Measurements from ENCODE around the gene FKBP11. TPM values are rescaled to one million over a fixed set of nuclear protein-coding genes. Genes with fewer than 3 reads are reported as not detected.

The FKBP11 gene
- total and polyA plus RNA-seq, 2 of the 8 experiments (the other 6 are each of a cell fraction or from before 2014, with no cell fraction given) = 45.7 to 65.1 TPM

DNA sequence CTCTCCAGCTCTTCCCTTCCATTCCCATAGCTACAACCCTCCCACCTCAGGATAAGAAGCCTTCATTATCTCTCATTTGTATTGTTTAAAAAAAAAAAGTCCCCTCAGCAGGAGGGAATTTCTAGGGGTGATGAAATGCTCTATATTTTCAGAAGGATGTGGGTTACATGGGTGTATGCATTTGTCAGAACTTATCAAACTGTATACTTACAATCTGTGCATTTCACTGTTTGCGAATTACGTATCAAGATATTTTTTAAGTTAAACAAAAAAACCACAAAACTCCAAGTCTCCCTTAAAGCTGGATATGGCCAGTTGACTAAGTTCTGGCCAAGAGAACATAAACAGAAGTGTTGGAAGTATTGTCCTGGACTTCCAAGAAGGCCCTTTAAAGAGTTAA is 2.0 kb upstream of the FKBP11 start:
- peaks cover 0 to 14% (median 4%) of the 10 kb centered on the region in 4 experiments; a peak in 4 of 7 replicates for H3K4me1 ChIP-seq (replicated peaks in 1 of 4; ENCODE audit: control insufficient read depth in 3 of 4, insufficient read depth in 4 of 4, low read length in 3 of 4)
- no peak overlapping the region for H3K56ac ChIP-seq (replicated peaks; ENCODE audit: insufficient read length, low read depth, low read length)
- H2BK15ac ChIP-seq (ENCODE audit: low read length) = no peak overlapping the region
- no peak overlapping the region for H4K91ac ChIP-seq (replicated peaks; ENCODE audit: insufficient read length, low read length)
- no peaks in the 10 kb centered on the region for H3K9me3 ChIP-seq (ENCODE audit: insufficient read depth in 2 of 2, low read depth in 1 of 2, low read length in 1 of 2)
- no peaks in the 10 kb centered on the region; a peak in 1 of 7 replicates for H3K27me3 ChIP-seq (replicated peaks in 1 of 4; ENCODE audit: control insufficient read depth in 3 of 4, extremely low read depth in 1 of 4, insufficient read depth in 3 of 4, low read length in 3 of 4)
- no peak overlapping the region for H3K4me2 ChIP-seq (ENCODE audit: insufficient read depth in 1 of 2, low read depth in 2 of 2, low read length in 2 of 2)
- TF ChIP-seq JUN (IDR thresholded peaks at IDR 0.05; ENCODE audit: low read depth, low read length) (no peak), NRF1 (IDR thresholded peaks at IDR 0.05; ENCODE audit: low read depth, low read length) (no peak), HDAC6 (IDR thresholded peaks at IDR 0.05; ENCODE audit: low read depth, low read length) (no peak), SRF (IDR thresholded peaks at IDR 0.05; ENCODE audit: low read depth, low read length) (no peak), BACH1 (IDR thresholded peaks at IDR 0.05; ENCODE audit: low read length) (no peak), SIRT6 (IDR thresholded peaks at IDR 0.05; ENCODE audit: low read length) (no peak), ZNF274 (IDR thresholded peaks at IDR 0.05; ENCODE audit: borderline replicate concordance, extremely low read depth, low read length) (no peak), RAD21 (IDR thresholded peaks at IDR 0.05 in 1 of 2, conservative IDR thresholded peaks at IDR 0.05 in 1 of 2; ENCODE audit: low read depth in 2 of 2, low read length in 2 of 2) (no peak), RNF2 (IDR thresholded peaks at IDR 0.05; ENCODE audit: borderline replicate concordance, low read depth, low read length, missing control alignments, poor library complexity, severe bottlenecking) (no peak), SP2 (IDR thresholded peaks at IDR 0.05; ENCODE audit: low read length) (no peak), SP1 (IDR thresholded peaks at IDR 0.05; ENCODE audit: low read depth, low read length) (no peak)
- DNase-seq (ENCODE audit: low read depth in 1 of 2, low spot score in 2 of 2) (no peak), FAIRE-seq (no peak)
- peaks cover 17 to 40% (median 25%) of the 10 kb centered on the region in 4 experiments; a peak in 7 of 8 replicates for H3K36me3 ChIP-seq (ENCODE audit: control insufficient read depth in 2 of 4, insufficient read depth in 4 of 4, low read length in 3 of 4)
- H3K23me2 ChIP-seq (ENCODE audit: low read depth, low read length) = peaks cover 10% of the 10 kb centered on the region
- ChIA-PET POLR2A (ENCODE audit: partially characterized antibody) (interaction anchor here (1.0 to 1.7 kb wide), 4 partner anchors 8 to 24 kb away, joined by 3 to 7 read pairs (median 3); a partner anchor contains a TSS), CTCF (ENCODE audit: partially characterized antibody) (interaction anchor here (0.7 to 20.2 kb wide), 10 partner anchors 10 to 75 kb away, joined by 3 to 280 read pairs (median 10); partner anchors contain the start of genes ARF3, DDX23, RND1 and WNT1)
- H2BK12ac ChIP-seq (ENCODE audit: low read depth, low read length) = no peak overlapping the region
- H2AFZ ChIP-seq (ENCODE audit: low read length) = no peak overlapping the region
- no peak overlapping the region for H3K9ac ChIP-seq (replicated peaks in 1 of 4; ENCODE audit: extremely low read depth in 1 of 4, low read depth in 3 of 4, low read length in 3 of 4)
- no peak overlapping the region for H4K5ac ChIP-seq (ENCODE audit: insufficient read length, low read depth, low read length)
- no peak overlapping the region for H2BK20ac ChIP-seq (ENCODE audit: low read length)
- H2BK5ac ChIP-seq (ENCODE audit: low read depth, low read length) = no peak overlapping the region
- H3K79me2 ChIP-seq (ENCODE audit: control insufficient read depth in 1 of 2, insufficient read depth in 2 of 2, low read length in 2 of 2) = no peaks in the 10 kb centered on the region; a peak in 1 of 4 replicates
- 93% methylated on average over 2 of the region's 2 CpGs; no CpG with 5 or more reads in 1 of the 2 experiments for WGBS, 2 experiments (ENCODE audit: extremely low coverage in 1 of 2, insufficient coverage in 1 of 2, insufficient read length in 1 of 2, insufficient replicate concordance in 2 of 2, low coverage in 1 of 2, low lambda C conversion rate in 2 of 2, missing lambda C conversion rate in 1 of 2)
- H3K18ac ChIP-seq (ENCODE audit: extremely low read depth, low read length) = no peak overlapping the region
- no peak overlapping the region for H3K4ac ChIP-seq (replicated peaks; ENCODE audit: insufficient read length, low read depth, low read length)
- H3K23ac ChIP-seq (ENCODE audit: insufficient read length) = no peak overlapping the region
- no peak overlapping the region for H2AK5ac ChIP-seq (ENCODE audit: low read depth, low read length)
- no peak overlapping the region for H3K14ac ChIP-seq (ENCODE audit: insufficient read length)
- H4K20me1 ChIP-seq (replicated peaks in 1 of 2; ENCODE audit: control insufficient read depth in 1 of 2, insufficient read depth in 2 of 2, low read length in 2 of 2) = peaks cover 5% of the 10 kb centered on the region in 2 experiments
- peaks cover 3% of the 10 kb centered on the region; the same call in 1 of the 2 replicates for H3K79me1 ChIP-seq (ENCODE audit: low read depth, low read length)
- no peak overlapping the region for H3K27ac ChIP-seq (ENCODE audit: low read depth, low read length)
- no peak overlapping the region for H3K4me3 ChIP-seq (ENCODE audit: extremely low read depth in 1 of 4, insufficient read depth in 2 of 4, low read depth in 3 of 4, low read length in 4 of 4)
- H4K8ac ChIP-seq (ENCODE audit: extremely low read depth, insufficient read depth, low read length) = no peak overlapping the region
- no peak overlapping the region for H2BK120ac ChIP-seq (replicated peaks; ENCODE audit: low read depth, low read length)

Measured in H1 (cell line).